ENCODE measurements around the gene IFRD2. TPM values are rescaled to one million over a fixed set of nuclear protein-coding genes. Genes with fewer than 3 reads are reported as not detected.
A peak's percentile ranks its signal among the peaks of the same experiment; 100 is the strongest.

IFRD2 gene
- total and polyA plus RNA-seq, 5 donors from 2014 or later: 39.9 to 51.9 (median 41.3) TPM

GRCh38 chr3:50327943-50328691, 35.9 kb upstream of the IFRD2 start, which contains the start of gene TUSC2:
Gene TUSC2, minus strand, starts transcription at chr3:50328223. Its CDS starts 124 bp downstream, at chr3:50328099.
- H3K4me1 ChIP-seq (ENCODE audit: control insufficient read depth, insufficient read depth, low read length, poor library complexity, severe bottlenecking): peaks cover 18% of the 10 kb centered on the region
- ATAC-seq (ENCODE audit: low read depth in 2 of 2): peak; percentile 93 to 94
- peak within 1 kb of the TSS; percentile 85 for H3K27ac ChIP-seq (ENCODE audit: insufficient read depth, low read length, poor library complexity, severe bottlenecking)
- H3K4me3 ChIP-seq (ENCODE audit: low read depth, low read length): peak within 1 kb of the TSS; percentile 69
- DNase-seq: peak; percentile 94 to 98 (median 94)
- no peaks in the 10 kb centered on the region for H3K9me3 ChIP-seq (ENCODE audit: control insufficient read depth in 2 of 2, low read length in 2 of 2)
- Mint-ChIP-seq H3K4me1 (peaks cover 2 to 44% (median 11%) of the 10 kb centered on the region in 4 donors), H3K36me3 (peaks cover 10% of the 10 kb centered on the region), H3K4me3 (peak within 1 kb of the TSS; percentile 92 to 96 (median 94)), H3K27ac (peak within 1 kb of the TSS; percentile 86 to 95 (median 95)), H3K9me3 (no peaks in the 10 kb centered on the region), H3K27me3 (no peaks in the 10 kb centered on the region)
- peaks cover 39% of the 10 kb centered on the region for H3K36me3 ChIP-seq (ENCODE audit: control insufficient read depth, insufficient read depth, low read length)
- H3K27me3 ChIP-seq (ENCODE audit: control insufficient read depth, insufficient read depth, low read length): no peaks in the 10 kb centered on the region

GRCh38 chr3:50327129-50327528, 34.9 kb upstream of the IFRD2 start:
- peaks cover 2 to 41% (median 11%) of the 10 kb centered on the region in 4 donors for H3K4me1 Mint-ChIP-seq
- no peaks in the 10 kb centered on the region for H3K27me3 Mint-ChIP-seq
- H3K36me3 Mint-ChIP-seq: peaks cover 10% of the 10 kb centered on the region
- peak overlapping the region; percentile 91 to 96 (median 93) for H3K4me3 Mint-ChIP-seq
- peaks cover 35% of the 10 kb centered on the region for H3K36me3 ChIP-seq (ENCODE audit: control insufficient read depth, insufficient read depth, low read length)
- H3K9me3 ChIP-seq (ENCODE audit: control insufficient read depth in 2 of 2, low read length in 2 of 2): no peaks in the 10 kb centered on the region
- H3K9me3 Mint-ChIP-seq: no peaks in the 10 kb centered on the region
- H3K27ac Mint-ChIP-seq: peak overlapping the region in 2 of 3 donors; percentile 51 to 95
- peak overlapping the region; percentile 85 for H3K27ac ChIP-seq (ENCODE audit: insufficient read depth, low read length, poor library complexity, severe bottlenecking)
- no peak for DNase-seq
- peaks cover 22% of the 10 kb centered on the region for H3K4me1 ChIP-seq (ENCODE audit: control insufficient read depth, insufficient read depth, low read length, poor library complexity, severe bottlenecking)
- no peak for ATAC-seq (ENCODE audit: low read depth in 2 of 2)
- peak overlapping the region; percentile 58 for H3K4me3 ChIP-seq (ENCODE audit: low read depth, low read length)
- H3K27me3 ChIP-seq (ENCODE audit: control insufficient read depth, insufficient read depth, low read length): no peaks in the 10 kb centered on the region

GRCh38 chr3:50326182-50326541, 33.9 kb upstream of the IFRD2 start:
- no peak overlapping the region for H3K27ac ChIP-seq (ENCODE audit: insufficient read depth, low read length, poor library complexity, severe bottlenecking)
- H3K4me3 ChIP-seq (ENCODE audit: low read depth, low read length): no peak overlapping the region
- DNase-seq (no peak), ATAC-seq (ENCODE audit: low read depth in 2 of 2) (no peak)
- Mint-ChIP-seq H3K27ac (no peak overlapping the region), H3K9me3 (no peaks in the 10 kb centered on the region), H3K4me3 (peak overlapping the region; percentile 91 to 96 (median 93)), H3K4me1 (peaks cover 2 to 40% (median 11%) of the 10 kb centered on the region in 4 donors), H3K36me3 (peaks cover 8% of the 10 kb centered on the region), H3K27me3 (no peaks in the 10 kb centered on the region)
- no peaks in the 10 kb centered on the region for H3K27me3 ChIP-seq (ENCODE audit: control insufficient read depth, insufficient read depth, low read length)
- H3K9me3 ChIP-seq (ENCODE audit: control insufficient read depth in 2 of 2, low read length in 2 of 2): no peaks in the 10 kb centered on the region
- peaks cover 29% of the 10 kb centered on the region for H3K4me1 ChIP-seq (ENCODE audit: control insufficient read depth, insufficient read depth, low read length, poor library complexity, severe bottlenecking)
- H3K36me3 ChIP-seq (ENCODE audit: control insufficient read depth, insufficient read depth, low read length): peaks cover 26% of the 10 kb centered on the region

GRCh38 chr3:50325497-50326181, 33.4 kb upstream of the IFRD2 start:
- no peaks in the 10 kb centered on the region for H3K9me3 ChIP-seq (ENCODE audit: control insufficient read depth in 2 of 2, low read length in 2 of 2)
- H3K36me3 Mint-ChIP-seq: peaks cover 6% of the 10 kb centered on the region
- no peak overlapping the region for H3K4me3 ChIP-seq (ENCODE audit: low read depth, low read length)
- no peak overlapping the region for H3K27ac ChIP-seq (ENCODE audit: insufficient read depth, low read length, poor library complexity, severe bottlenecking)
- H3K27me3 ChIP-seq (ENCODE audit: control insufficient read depth, insufficient read depth, low read length): no peaks in the 10 kb centered on the region
- ATAC-seq (ENCODE audit: low read depth in 2 of 2) (no peak), DNase-seq (no peak)
- no peak overlapping the region for H3K27ac Mint-ChIP-seq
- H3K4me1 Mint-ChIP-seq: peaks cover 2 to 40% (median 11%) of the 10 kb centered on the region in 4 donors
- peaks cover 31% of the 10 kb centered on the region for H3K4me1 ChIP-seq (ENCODE audit: control insufficient read depth, insufficient read depth, low read length, poor library complexity, severe bottlenecking)
- peaks cover 21% of the 10 kb centered on the region for H3K36me3 ChIP-seq (ENCODE audit: control insufficient read depth, insufficient read depth, low read length)
- no peaks in the 10 kb centered on the region for H3K9me3 Mint-ChIP-seq
- H3K4me3 Mint-ChIP-seq: peak overlapping the region; percentile 77 to 96 (median 93)
- H3K27me3 Mint-ChIP-seq: no peaks in the 10 kb centered on the region

GRCh38 chr3:50325113-50325480, 32.9 kb upstream of the IFRD2 start:
- Mint-ChIP-seq H3K4me3 (peak overlapping the region in 3 of 4 donors; percentile 37 to 94 (median 80)), H3K27ac (peak overlapping the region in 2 of 3 donors; percentile 49 to 83), H3K36me3 (peaks cover 6% of the 10 kb centered on the region), H3K4me1 (peaks cover 2 to 45% (median 11%) of the 10 kb centered on the region in 4 donors), H3K27me3 (no peaks in the 10 kb centered on the region), H3K9me3 (no peaks in the 10 kb centered on the region)
- H3K36me3 ChIP-seq (ENCODE audit: control insufficient read depth, insufficient read depth, low read length): peaks cover 16% of the 10 kb centered on the region
- no peak overlapping the region for H3K27ac ChIP-seq (ENCODE audit: insufficient read depth, low read length, poor library complexity, severe bottlenecking)
- peaks cover 37% of the 10 kb centered on the region for H3K4me1 ChIP-seq (ENCODE audit: control insufficient read depth, insufficient read depth, low read length, poor library complexity, severe bottlenecking)
- no peaks in the 10 kb centered on the region for H3K27me3 ChIP-seq (ENCODE audit: control insufficient read depth, insufficient read depth, low read length)
- no peak overlapping the region for H3K4me3 ChIP-seq (ENCODE audit: low read depth, low read length)
- no peak for DNase-seq
- ATAC-seq (ENCODE audit: low read depth in 2 of 2): no peak
- no peaks in the 10 kb centered on the region for H3K9me3 ChIP-seq (ENCODE audit: control insufficient read depth in 2 of 2, low read length in 2 of 2)

GRCh38 chr3:50324351-50325112, 32.3 kb upstream of the IFRD2 start:
- Histone ChIP-seq H3K27me3 (ENCODE audit: control insufficient read depth, insufficient read depth, low read length) (no peaks in the 10 kb centered on the region), H3K9me3 (ENCODE audit: control insufficient read depth in 2 of 2, low read length in 2 of 2) (no peaks in the 10 kb centered on the region), H3K4me3 (ENCODE audit: low read depth, low read length) (no peak overlapping the region), H3K27ac (ENCODE audit: insufficient read depth, low read length, poor library complexity, severe bottlenecking) (no peak overlapping the region), H3K36me3 (ENCODE audit: control insufficient read depth, insufficient read depth, low read length) (peaks cover 10% of the 10 kb centered on the region), H3K4me1 (ENCODE audit: control insufficient read depth, insufficient read depth, low read length, poor library complexity, severe bottlenecking) (peaks cover 42% of the 10 kb centered on the region)
- Mint-ChIP-seq H3K9me3 (no peaks in the 10 kb centered on the region), H3K4me1 (peaks cover 5 to 51% (median 14%) of the 10 kb centered on the region in 4 donors), H3K4me3 (peak overlapping the region in 3 of 4 donors; percentile 11 to 94 (median 80)), H3K27ac (peak overlapping the region; percentile 43 to 83 (median 58)), H3K27me3 (no peaks in the 10 kb centered on the region), H3K36me3 (peaks cover 6% of the 10 kb centered on the region)
- DNase-seq (peak; percentile 46 to 64 (median 46)), ATAC-seq (ENCODE audit: low read depth in 2 of 2) (no peak)

- peak overlapping the region; percentile 38 to 94 (median 71) for H3K4me3 Mint-ChIP-seq
- peaks cover 5 to 55% (median 16%) of the 10 kb centered on the region in 4 donors for H3K4me1 Mint-ChIP-seq
- Histone ChIP-seq H3K27me3 (ENCODE audit: control insufficient read depth, insufficient read depth, low read length) (no peaks in the 10 kb centered on the region), H3K4me3 (ENCODE audit: low read depth, low read length) (no peak overlapping the region), H3K9me3 (ENCODE audit: control insufficient read depth in 2 of 2, low read length in 2 of 2) (no peaks in the 10 kb centered on the region), H3K4me1 (ENCODE audit: control insufficient read depth, insufficient read depth, low read length, poor library complexity, severe bottlenecking) (peaks cover 42% of the 10 kb centered on the region), H3K27ac (ENCODE audit: insufficient read depth, low read length, poor library complexity, severe bottlenecking) (no peak overlapping the region), H3K36me3 (ENCODE audit: control insufficient read depth, insufficient read depth, low read length) (peaks cover 10% of the 10 kb centered on the region)
- peaks cover 6% of the 10 kb centered on the region for H3K36me3 Mint-ChIP-seq
- H3K27me3 Mint-ChIP-seq: no peaks in the 10 kb centered on the region
- H3K27ac Mint-ChIP-seq: peak overlapping the region; percentile 58 to 83 (median 71)
- DNase-seq (no peak), ATAC-seq (ENCODE audit: low read depth in 2 of 2) (no peak)
- H3K9me3 Mint-ChIP-seq: no peaks in the 10 kb centered on the region
Observed at GRCh38 chr3:50323614-50324199, 31.5 kb upstream of the IFRD2 start.

All from CD4-positive, CD25-positive, alpha-beta regulatory T cell (primary cell).